Measurements from ENCODE around the gene RNF224. TPM values are rescaled to one million over a fixed set of nuclear protein-coding genes. Genes with fewer than 3 reads are reported as not detected.

The RNF224 gene
- total and polyA plus RNA-seq, 10 of the 15 experiments (the other 5 are each of a cell fraction or from before 2014, with no cell fraction given) = not detected

DNA sequence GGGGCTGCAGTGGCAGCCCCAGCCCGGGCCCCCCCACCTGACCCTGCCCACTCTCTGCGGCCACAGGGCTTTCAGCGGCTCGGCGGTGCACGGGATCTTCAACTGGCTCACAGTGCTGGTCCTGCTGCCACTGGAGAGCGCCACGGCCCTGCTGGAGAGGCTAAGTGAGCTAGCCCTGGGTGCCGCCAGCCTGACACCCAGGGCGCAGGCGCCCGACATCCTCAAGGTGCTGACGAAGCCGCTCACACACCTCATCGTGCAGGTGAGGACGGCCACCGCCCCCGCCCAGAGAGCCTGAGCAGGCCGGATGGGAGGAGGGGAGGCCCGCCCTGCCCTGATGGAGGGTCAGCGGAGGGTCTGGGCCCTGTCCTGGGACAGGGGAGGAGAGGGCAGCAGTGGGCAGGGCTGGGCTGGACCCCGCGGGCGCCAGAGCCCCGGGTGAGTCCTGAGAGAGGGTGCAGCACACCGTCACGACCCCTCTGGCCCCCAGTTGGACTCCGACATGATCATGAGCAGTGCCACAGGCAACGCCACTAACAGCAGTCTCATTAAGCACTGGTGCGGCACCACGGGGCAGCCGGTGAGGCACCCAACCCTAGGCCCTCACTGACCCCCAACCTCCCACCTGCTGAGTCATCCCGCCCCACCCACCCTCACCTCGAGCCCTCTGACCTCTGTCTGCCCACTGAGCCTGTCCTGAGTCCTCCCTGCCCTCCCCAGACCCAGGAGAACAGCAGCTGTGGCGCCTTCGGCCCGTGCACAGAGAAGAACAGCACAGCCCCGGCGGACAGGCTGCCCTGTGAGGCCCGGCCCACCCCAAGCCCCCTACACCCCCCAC is 6.1 kb downstream of the RNF224 start (continued):
- TF ChIP-seq, protein P1, sequence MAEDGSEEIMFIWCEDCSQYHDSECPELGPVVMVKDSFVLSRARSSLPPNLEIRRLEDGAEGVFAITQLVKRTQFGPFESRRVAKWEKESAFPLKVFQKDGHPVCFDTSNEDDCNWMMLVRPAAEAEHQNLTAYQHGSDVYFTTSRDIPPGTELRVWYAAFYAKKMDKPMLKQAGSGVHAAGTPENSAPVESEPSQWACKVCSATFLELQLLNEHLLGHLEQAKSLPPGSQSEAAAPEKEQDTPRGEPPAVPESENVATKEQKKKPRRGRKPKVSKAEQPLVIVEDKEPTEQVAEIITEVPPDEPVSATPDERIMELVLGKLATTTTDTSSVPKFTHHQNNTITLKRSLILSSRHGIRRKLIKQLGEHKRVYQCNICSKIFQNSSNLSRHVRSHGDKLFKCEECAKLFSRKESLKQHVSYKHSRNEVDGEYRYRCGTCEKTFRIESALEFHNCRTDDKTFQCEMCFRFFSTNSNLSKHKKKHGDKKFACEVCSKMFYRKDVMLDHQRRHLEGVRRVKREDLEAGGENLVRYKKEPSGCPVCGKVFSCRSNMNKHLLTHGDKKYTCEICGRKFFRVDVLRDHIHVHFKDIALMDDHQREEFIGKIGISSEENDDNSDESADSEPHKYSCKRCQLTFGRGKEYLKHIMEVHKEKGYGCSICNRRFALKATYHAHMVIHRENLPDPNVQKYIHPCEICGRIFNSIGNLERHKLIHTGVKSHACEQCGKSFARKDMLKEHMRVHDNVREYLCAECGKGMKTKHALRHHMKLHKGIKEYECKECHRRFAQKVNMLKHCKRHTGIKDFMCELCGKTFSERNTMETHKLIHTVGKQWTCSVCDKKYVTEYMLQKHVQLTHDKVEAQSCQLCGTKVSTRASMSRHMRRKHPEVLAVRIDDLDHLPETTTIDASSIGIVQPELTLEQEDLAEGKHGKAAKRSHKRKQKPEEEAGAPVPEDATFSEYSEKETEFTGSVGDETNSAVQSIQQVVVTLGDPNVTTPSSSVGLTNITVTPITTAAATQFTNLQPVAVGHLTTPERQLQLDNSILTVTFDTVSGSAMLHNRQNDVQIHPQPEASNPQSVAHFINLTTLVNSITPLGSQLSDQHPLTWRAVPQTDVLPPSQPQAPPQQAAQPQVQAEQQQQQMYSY (CRISPR knock-in tag; IDR thresholded peaks at IDR 0.05) = no peak
- TF ChIP-seq, protein P2, sequence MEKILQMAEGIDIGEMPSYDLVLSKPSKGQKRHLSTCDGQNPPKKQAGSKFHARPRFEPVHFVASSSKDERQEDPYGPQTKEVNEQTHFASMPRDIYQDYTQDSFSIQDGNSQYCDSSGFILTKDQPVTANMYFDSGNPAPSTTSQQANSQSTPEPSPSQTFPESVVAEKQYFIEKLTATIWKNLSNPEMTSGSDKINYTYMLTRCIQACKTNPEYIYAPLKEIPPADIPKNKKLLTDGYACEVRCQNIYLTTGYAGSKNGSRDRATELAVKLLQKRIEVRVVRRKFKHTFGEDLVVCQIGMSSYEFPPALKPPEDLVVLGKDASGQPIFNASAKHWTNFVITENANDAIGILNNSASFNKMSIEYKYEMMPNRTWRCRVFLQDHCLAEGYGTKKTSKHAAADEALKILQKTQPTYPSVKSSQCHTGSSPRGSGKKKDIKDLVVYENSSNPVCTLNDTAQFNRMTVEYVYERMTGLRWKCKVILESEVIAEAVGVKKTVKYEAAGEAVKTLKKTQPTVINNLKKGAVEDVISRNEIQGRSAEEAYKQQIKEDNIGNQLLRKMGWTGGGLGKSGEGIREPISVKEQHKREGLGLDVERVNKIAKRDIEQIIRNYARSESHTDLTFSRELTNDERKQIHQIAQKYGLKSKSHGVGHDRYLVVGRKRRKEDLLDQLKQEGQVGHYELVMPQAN (conservative IDR thresholded peaks at IDR 0.05) = no peak
- TF ChIP-seq, protein P3, sequence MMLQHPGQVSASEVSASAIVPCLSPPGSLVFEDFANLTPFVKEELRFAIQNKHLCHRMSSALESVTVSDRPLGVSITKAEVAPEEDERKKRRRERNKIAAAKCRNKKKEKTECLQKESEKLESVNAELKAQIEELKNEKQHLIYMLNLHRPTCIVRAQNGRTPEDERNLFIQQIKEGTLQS (IDR thresholded peaks at IDR 0.05; ENCODE audit: borderline replicate concordance, extremely low read depth, low read depth, low read length) = no peak
- TF ChIP-seq TCF7 (IDR thresholded peaks at IDR 0.05; ENCODE audit: borderline replicate concordance) = no peak

Measured in GM12878 (cell line).